Limb (tissue), 2 donors: Measurements from ENCODE around the gene SMIM21.

Experiments used
- DNase-seq, 2 donors: peaks; one replicate each; pipeline ENCODE4 v3.0.0-alpha.2; 2016; ENCODE audit errors: extremely low spot score in 2 of 2

Gene SMIM21

GRCh38 chr18:75377258-75377657 lies 50.2 kb downstream of the SMIM21 start:
- no peak for DNase-seq

- DNase-seq, result no peak
These were observed 51.5 kb downstream of the SMIM21 start for GRCh38 chr18:75376004-75376403.

- no peak for DNase-seq
These were observed 52.2 kb downstream of the SMIM21 start for GRCh38 chr18:75375341-75375740.

- no peak for DNase-seq
These were observed 53.0 kb downstream of the SMIM21 start for GRCh38 chr18:75374466-75374865.

GRCh38 chr18:75369026-75369721 lies 58.3 kb downstream of the SMIM21 start:
- DNase-seq, result no peak

GRCh38 chr18:75365837-75366236 lies 61.7 kb downstream of the SMIM21 start:
- DNase-seq, result no peak

GRCh38 chr18:75365254-75365629 lies 62.3 kb downstream of the SMIM21 start:
- DNase-seq, result no peak

GRCh38 chr18:75364512-75365253 lies 62.8 kb downstream of the SMIM21 start:
- DNase-seq, result no peak

GRCh38 chr18:75363446-75364225 lies 63.9 kb downstream of the SMIM21 start:
- no peak for DNase-seq

- no peak for DNase-seq
These were observed 65.1 kb downstream of the SMIM21 start for GRCh38 chr18:75362435-75362834.

GRCh38 chr18:75360941-75361340 lies 66.6 kb downstream of the SMIM21 start:
- no peak for DNase-seq

GRCh38 chr18:75360215-75360614 lies 67.3 kb downstream of the SMIM21 start:
- DNase-seq, result no peak
